Endothelial cell of umbilical vein (primary cell): Measurements from ENCODE around the gene CTR9. TPM values are rescaled to one million over a fixed set of nuclear protein-coding genes. Genes with fewer than 3 reads are reported as not detected.

ENCODE experiments used
- BruUV-seq: library from RNA; stranded (reverse); fragments of 400-500 nt; replicated peaks from 2 replicates; lab custom pipeline; 2021; lab: Mats Ljungman, UMichigan
- CTCF ChIA-PET: fragments of 300-600, 350-600 bp; sonication (Branson Sonifier 250); formaldehyde crosslinking; loops from one replicate; lab custom pipeline; 2021; ENCODE audit warnings: antibody characterized with exemption, inconsistent platforms; lab: Charles Lee
- POLR2A ChIA-PET: fragments of 300-600, 350-600 bp; sonication (Branson Sonifier 250); formaldehyde crosslinking; loops from one replicate; lab custom pipeline; 2021; ENCODE audit warnings: antibody characterized with exemption, inconsistent platforms; lab: Charles Lee
- DNase-seq: peaks from one replicate; pipeline ENCODE4 v3.0.0-alpha.2; 2011; ENCODE audit warnings: low read depth, low spot score
- FAIRE-seq: peaks from 2 replicates; lab custom pipeline; 2011; peaks lifted over from hg19 to GRCh38; lab: Jason Lieb, UNC
- H2AFZ ChIP-seq: 2 replicates; pipeline ENCODE4 v1.6.0; 2012; ENCODE audit warnings: low read depth, low read length, control low read depth, inconsistent platforms
- H3K27ac ChIP-seq: 2 replicates; pipeline ENCODE4 v1.5.1; 2011; ENCODE audit warnings: low read depth, mild to moderate bottlenecking, control low read depth, low read length, moderate library complexity; ENCODE audit not compliant: insufficient read depth
- H3K27me3 ChIP-seq, 2 experiments: 2 replicates each; pipeline versions ENCODE4 v1.6.0 to v1.6.1; 2011; ENCODE audit warnings: low read length in 2 of 2, mixed read lengths in 1 of 2; ENCODE audit not compliant: control insufficient read depth in 2 of 2, insufficient read depth in 2 of 2
- H3K36me3 ChIP-seq, 2 experiments: 2 replicates in 1 of 2; 3 replicates in 1 of 2; pipeline ENCODE4 v1.5.1; 2011; ENCODE audit warnings: low read length in 2 of 2, mild to moderate bottlenecking in 1 of 2, moderate library complexity in 1 of 2; ENCODE audit not compliant: control insufficient read depth in 2 of 2, insufficient read depth in 2 of 2; ENCODE audit errors: extremely low read depth in 1 of 2
- H3K4me1 ChIP-seq: 3 replicates; pipeline ENCODE4 v1.5.1; 2011; ENCODE audit warnings: mild to moderate bottlenecking, low read length; ENCODE audit not compliant: control insufficient read depth, insufficient read depth; ENCODE audit errors: extremely low read depth
- H3K4me2 ChIP-seq: 2 replicates; pipeline ENCODE4 v1.6.1; 2011; ENCODE audit warnings: low read length, control low read depth, mixed read lengths; ENCODE audit not compliant: insufficient read depth
- H3K4me3 ChIP-seq, 3 experiments: fragments of 200-600 bp in 1 of 3; sonication (generic), shearing (Covaris generic) in 1 of 3; replicated peaks in 1 of 3; 2 replicates each; pipeline ENCODE4 v1.5.1; 2011 to 2016; ENCODE audit warnings: control low read depth in 3 of 3, low read length in 3 of 3, mild to moderate bottlenecking in 2 of 3, inconsistent platforms in 1 of 3, low read depth in 1 of 3, moderate library complexity in 1 of 3; ENCODE audit not compliant: insufficient read depth in 1 of 3
- H3K79me2 ChIP-seq: 2 replicates; pipeline ENCODE4 v1.6.0; 2012; ENCODE audit warnings: low read length, inconsistent platforms; ENCODE audit not compliant: control insufficient read depth, insufficient read depth
- H3K9ac ChIP-seq: replicated peaks from 2 replicates; pipeline ENCODE3; 2011; ENCODE audit warnings: low read length, control low read depth; ENCODE audit not compliant: insufficient read depth; ENCODE audit errors: extremely low read depth
- H3K9me1 ChIP-seq: replicated peaks from 3 replicates; pipeline ENCODE4 v1.6.0; 2011; ENCODE audit warnings: mild to moderate bottlenecking, low read length; ENCODE audit not compliant: control insufficient read depth, insufficient read depth; ENCODE audit errors: extremely low read depth
- H3K9me3 ChIP-seq: replicated peaks from 2 replicates; pipeline ENCODE4 v1.5.1; 2012; ENCODE audit warnings: low read length, inconsistent platforms; ENCODE audit not compliant: control insufficient read depth, insufficient read depth
- H4K20me1 ChIP-seq: replicated peaks from 2 replicates; pipeline ENCODE3; 2011; ENCODE audit warnings: mild to moderate bottlenecking, low read length; ENCODE audit not compliant: control insufficient read depth, insufficient read depth; ENCODE audit errors: extremely low read depth
- CTCF ChIP-seq, 2 donors: IDR thresholded peaks; 1 replicate in 1 of 2; 2 replicates in 1 of 2; pipeline ENCODE4 v1.5.1; 2011; ENCODE audit warnings: low read length in 2 of 2, mild to moderate bottlenecking in 2 of 2, moderate library complexity in 2 of 2, control low read depth in 1 of 2, inconsistent platforms in 1 of 2, low read depth in 1 of 2; ENCODE audit not compliant: insufficient read depth in 1 of 2; ENCODE audit errors: extremely low read depth in 1 of 2
- EZH2 ChIP-seq: IDR thresholded peaks from 2 replicates; pipeline ENCODE4 v1.6.1; 2012; ENCODE audit warnings: borderline replicate concordance, low read depth, mild to moderate bottlenecking, moderate library complexity, low read length, inconsistent platforms; ENCODE audit not compliant: severe bottlenecking
- GATA2 ChIP-seq: IDR thresholded peaks from 2 replicates; pipeline ENCODE4 v1.7.0; 2011; ENCODE audit warnings: low read depth, mild to moderate bottlenecking, moderate library complexity, mixed read lengths, low read length; ENCODE audit not compliant: insufficient read length, insufficient read depth
- JUN ChIP-seq: IDR thresholded peaks from 2 replicates; pipeline ENCODE4 v1.6.1; 2011; ENCODE audit warnings: borderline replicate concordance, low read depth; ENCODE audit not compliant: insufficient read length, insufficient read depth
- MYC ChIP-seq: IDR thresholded peaks from one replicate; pipeline ENCODE4 v1.6.1; 2011; ENCODE audit warnings: mild to moderate bottlenecking, low read depth, low read length
- POLR2A ChIP-seq: IDR thresholded peaks from 2 replicates; pipeline ENCODE4 v1.6.1; 2012; ENCODE audit warnings: low read depth, mild to moderate bottlenecking, control low read depth, low read length
- POLR2AphosphoS5 ChIP-seq: IDR thresholded peaks from 2 replicates; pipeline ENCODE4 v1.6.1; 2012; ENCODE audit warnings: low read depth, mild to moderate bottlenecking, control low read depth, low read length, moderate library complexity; ENCODE audit not compliant: insufficient read depth
- dilution Hi-C: fragments of 300-500 bp; cut with MboI; formaldehyde crosslinking; loops from one replicate; pipeline ENCODE4 v1.15.0; 2019; ENCODE audit warnings: low sequenced_read_pairs; ENCODE audit not compliant: extremely low pct_ligation_motif_present
- intact Hi-C: fragments of 100-400 bp; cut with micrococcal nuclease; formaldehyde crosslinking; loops from one replicate; pipeline ENCODE4 v1.10.0; 2022
- polyA plus RNA-seq, 4 experiments: library from polyadenylated mRNA; depleted of rRNA in 3 of 4; stranded (reverse) in 3 of 4; unstranded in 1 of 4; fragments of >200 nt; gene quantifications; 2 replicates each; pipeline versions ENCODE4 v1.2.1 to v1.2.3, GENCODE V29; 2011 to 2012; ENCODE audit warnings: missing spikeins in 1 of 4
- total RNA-seq: library from RNA; stranded (reverse); gene quantifications from 2 replicates; pipeline ENCODE4 v1.2.3, GENCODE V29; 2021

CTR9 gene
- total and polyA plus RNA-seq, 2 donors (not counting 3 experiments of a cell fraction or from before 2014, with no cell fraction given): 7.5 to 33.2 TPM

GRCh38 chr11:10807493-10808234, 56.6 kb downstream of the CTR9 start:
- no peaks in the 10 kb centered on the region for H3K27me3 ChIP-seq
- peaks cover 31 to 40% of the 10 kb centered on the region in 2 experiments for H3K36me3 ChIP-seq
- dilution Hi-C loops: no loop called here
- H3K27ac ChIP-seq: peak overlapping the region; percentile 97
- no peak for TF ChIP-seq JUN
- no peak for TF ChIP-seq EZH2
- TF ChIP-seq CTCF (IDR thresholded peaks at IDR 0.05; ENCODE audit: extremely low read depth in 1 of 2, insufficient read depth in 1 of 2, low read depth in 1 of 2, low read length in 2 of 2): no peak
- no peak for TF ChIP-seq MYC
- TF ChIP-seq POLR2AphosphoS5: peak; percentile 12
- TF ChIP-seq POLR2A: peak; percentile 36
- TF ChIP-seq GATA2: no peak
- no peak overlapping the region for H2AFZ ChIP-seq
- H3K9ac ChIP-seq: peak overlapping the region; percentile 100
- CTCF ChIA-PET: interaction anchor here (0.5 to 2.3 kb wide), 6 partner anchors 9 to 71 kb away, joined by 3 to 18 read pairs (median 4); partner anchors contain the start of gene ZBED5
- intact Hi-C loops: loop anchor here (1.0 to 5.0 kb wide), 4 partner anchors 93 to 1170 kb away; no protein-coding TSS in a partner anchor
- peaks cover 21% of the 10 kb centered on the region for H4K20me1 ChIP-seq
- no peak for FAIRE-seq
- H3K79me2 ChIP-seq: peaks cover 58% of the 10 kb centered on the region
- no TSS peak for BruUV-seq
- no peaks in the 10 kb centered on the region for H3K9me1 ChIP-seq
- no peaks in the 10 kb centered on the region for H3K9me3 ChIP-seq
- POLR2A ChIA-PET: interaction anchor here (0.6 to 3.5 kb wide), 8 partner anchors 8 to 213 kb away, joined by 8 to 90 read pairs (median 26); partner anchors contain the start of gene ZBED5
- DNase-seq: peak; percentile 63
- H3K4me1 ChIP-seq: peaks cover 47% of the 10 kb centered on the region
- H3K4me3 ChIP-seq: peak overlapping the region; percentile 88 to 97 (median 97)
- H3K4me2 ChIP-seq: peak overlapping the region; percentile 81
